ENCODE results near the gene CHSY1.

DNA sequence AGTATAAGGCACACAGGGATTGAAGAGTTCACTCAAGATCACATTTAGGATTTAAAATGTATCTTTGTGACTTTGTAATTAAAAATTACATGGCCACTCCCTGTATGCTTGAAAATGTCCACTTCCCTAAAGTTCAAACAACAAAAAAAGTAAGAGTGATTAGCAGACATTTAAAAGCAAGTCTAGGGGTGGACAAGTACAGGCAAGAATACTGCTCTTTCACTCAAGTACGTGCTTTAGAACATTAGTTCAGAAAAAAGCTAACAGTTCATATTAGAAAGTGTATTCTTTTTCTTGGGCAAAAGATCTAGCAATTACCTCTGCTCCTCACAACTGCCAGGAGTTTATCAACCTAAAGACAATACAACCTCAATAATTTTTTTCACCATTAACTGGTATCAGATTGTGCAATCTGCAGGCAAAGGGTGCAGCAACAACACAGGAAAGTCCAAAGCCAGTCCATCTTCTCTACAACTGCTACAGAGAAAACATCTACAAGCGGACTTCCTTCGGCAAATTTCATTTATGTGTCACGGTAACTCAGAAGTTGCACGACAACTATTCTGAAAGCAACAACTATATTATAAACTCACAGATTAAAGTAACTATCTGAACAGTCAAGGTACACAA is 18.1 kb downstream of the CHSY1 start:
- TF ChIP-seq POLR2A (IDR thresholded peaks at IDR 0.05) (no peak), POLR2AphosphoS5 (IDR thresholded peaks at IDR 0.05; ENCODE audit: insufficient read depth in 1 of 2, low read depth in 1 of 2) (no peak)
- TF ChIP-seq, protein P1, sequence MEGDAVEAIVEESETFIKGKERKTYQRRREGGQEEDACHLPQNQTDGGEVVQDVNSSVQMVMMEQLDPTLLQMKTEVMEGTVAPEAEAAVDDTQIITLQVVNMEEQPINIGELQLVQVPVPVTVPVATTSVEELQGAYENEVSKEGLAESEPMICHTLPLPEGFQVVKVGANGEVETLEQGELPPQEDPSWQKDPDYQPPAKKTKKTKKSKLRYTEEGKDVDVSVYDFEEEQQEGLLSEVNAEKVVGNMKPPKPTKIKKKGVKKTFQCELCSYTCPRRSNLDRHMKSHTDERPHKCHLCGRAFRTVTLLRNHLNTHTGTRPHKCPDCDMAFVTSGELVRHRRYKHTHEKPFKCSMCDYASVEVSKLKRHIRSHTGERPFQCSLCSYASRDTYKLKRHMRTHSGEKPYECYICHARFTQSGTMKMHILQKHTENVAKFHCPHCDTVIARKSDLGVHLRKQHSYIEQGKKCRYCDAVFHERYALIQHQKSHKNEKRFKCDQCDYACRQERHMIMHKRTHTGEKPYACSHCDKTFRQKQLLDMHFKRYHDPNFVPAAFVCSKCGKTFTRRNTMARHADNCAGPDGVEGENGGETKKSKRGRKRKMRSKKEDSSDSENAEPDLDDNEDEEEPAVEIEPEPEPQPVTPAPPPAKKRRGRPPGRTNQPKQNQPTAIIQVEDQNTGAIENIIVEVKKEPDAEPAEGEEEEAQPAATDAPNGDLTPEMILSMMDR (IDR thresholded peaks at IDR 0.05): no peak
